Uterus (tissue), 4 donors: ENCODE results near the gene LGI2. TPM values are rescaled to one million over a fixed set of nuclear protein-coding genes. Genes with fewer than 3 reads are reported as not detected.
"Not testable (repeated sequence)": the region's sequence is repeated elsewhere in the genome, so short reads cannot be mapped to it uniquely, and the experiment has no call there.

Source experiments
- DNase-seq, 2 donors: peaks; one replicate each; pipeline ENCODE4 v3.0.0-alpha.2; 2019 to 2020
- H3K27ac ChIP-seq, 2 donors: fragments of 200-600 bp; sonication (generic); 1 replicate in 1 of 2; 2 replicates in 1 of 2; pipeline ENCODE4 v1.5.1; 2016 to 2018
- H3K27me3 ChIP-seq, 2 donors: fragments of 200-600 bp; sonication (generic); one replicate each; pipeline ENCODE4 v1.5.1; 2018 to 2019; ENCODE audit warnings: control low read depth in 1 of 2
- H3K36me3 ChIP-seq, 2 donors: fragments of 200-600 bp; sonication (generic); one replicate each; pipeline ENCODE4 v1.5.1; 2019; ENCODE audit warnings: control low read depth in 1 of 2
- H3K4me1 ChIP-seq, 2 donors: fragments of 200-600 bp; sonication (generic); one replicate each; pipeline ENCODE4 v1.5.1; 2018 to 2019; ENCODE audit warnings: control low read depth in 1 of 2
- H3K4me3 ChIP-seq, 2 donors: fragments of 200-600 bp; sonication (generic); 1 replicate in 1 of 2; 2 replicates in 1 of 2; pipeline ENCODE4 v1.5.1; 2018 to 2019; ENCODE audit warnings: mild to moderate bottlenecking in 1 of 2
- H3K9me3 ChIP-seq, 2 donors: fragments of 200-600 bp; sonication (generic); one replicate each; pipeline ENCODE4 v1.5.1; 2019; ENCODE audit warnings: control low read depth in 1 of 2
- CTCF ChIP-seq, 4 experiments: fragments of 200-600 bp in 2 of 4; fragments of 450-650 bp in 2 of 4; sonication (generic) in 2 of 4; IDR thresholded peaks; one replicate each; pipeline ENCODE4 v1.5.1; 2016 to 2019; ENCODE audit warnings: antibody characterized with exemption in 4 of 4, mild to moderate bottlenecking in 2 of 4, moderate library complexity in 1 of 4
- POLR2A ChIP-seq, 2 donors: fragments of 450-650 bp; IDR thresholded peaks; one replicate each; pipeline ENCODE4 v1.6.1; 2016; ENCODE audit warnings: antibody characterized with exemption in 2 of 2, mild to moderate bottlenecking in 1 of 2, moderate library complexity in 1 of 2
- intact Hi-C: fragments of 100-400 bp; cut with DNase I; formaldehyde crosslinking; loops from one replicate; pipeline ENCODE4 v1.15.1; 2023; ENCODE audit warnings: low total_unique reads
- total RNA-seq, 4 donors: library from RNA; depleted of rRNA in 3 of 4; stranded (reverse); fragments of >200 nt in 3 of 4; gene quantifications; one replicate each; pipeline versions ENCODE4 v1.1.0 to v1.2.4, GENCODE V29; 2014 to 2023
- donor health status: DM: yes; HTN: yes; CAD: no.

Gene LGI2
- total RNA-seq, 4 donors from 2014 or later, result 2.3 to 23.7 (median 14.0) TPM

- peak in 1 of 2 donors; percentile 43 for DNase-seq
- Histone ChIP-seq H3K4me3 (peak overlapping the region in 1 of 2 donors; percentile 0), H3K36me3 (no peaks in the 10 kb centered on the region), H3K27ac (peak overlapping the region; percentile 74 to 76), H3K27me3 (no peaks in the 10 kb centered on the region), H3K4me1 (peaks cover 0 to 2% of the 10 kb centered on the region in 2 donors), H3K9me3 (no peaks in the 10 kb centered on the region)
- intact Hi-C loops, result no loop called here
- no peak for TF ChIP-seq CTCF (IDR thresholded peaks at IDR 0.05)
- no peak for TF ChIP-seq POLR2A (IDR thresholded peaks at IDR 0.05)
Observed at GRCh38 chr4:25060241-25060962, 29.7 kb upstream of the LGI2 start.

GRCh38 chr4:25059791-25060190 is 29.0 kb upstream of the LGI2 start:
- intact Hi-C loops, result no loop called here
- Histone ChIP-seq H3K4me3 (no peak overlapping the region), H3K27ac (peak overlapping the region; percentile 74 to 76), H3K9me3 (no peaks in the 10 kb centered on the region), H3K36me3 (no peaks in the 10 kb centered on the region), H3K27me3 (no peaks in the 10 kb centered on the region), H3K4me1 (no peaks in the 10 kb centered on the region)
- no peak for DNase-seq
- TF ChIP-seq CTCF (IDR thresholded peaks at IDR 0.05) (no peak), POLR2A (IDR thresholded peaks at IDR 0.05) (no peak)

- TF ChIP-seq CTCF (IDR thresholded peaks at IDR 0.05), result no peak
- no peak for TF ChIP-seq POLR2A (IDR thresholded peaks at IDR 0.05)
- Histone ChIP-seq H3K4me1 (no peaks in the 10 kb centered on the region), H3K36me3 (no peaks in the 10 kb centered on the region), H3K27ac (peak overlapping the region in 1 of 2 donors; percentile 76), H3K4me3 (no peak overlapping the region), H3K9me3 (no peaks in the 10 kb centered on the region), H3K27me3 (no peaks in the 10 kb centered on the region)
- intact Hi-C loops, result no loop called here
- DNase-seq, result no peak
Observed at GRCh38 chr4:25058796-25059195, 28.1 kb upstream of the LGI2 start.

GRCh38 chr4:25057299-25057698 is 26.6 kb upstream of the LGI2 start:
- Histone ChIP-seq H3K4me3 (no peak overlapping the region), H3K36me3 (no peaks in the 10 kb centered on the region), H3K4me1 (no peaks in the 10 kb centered on the region), H3K27ac (no peak overlapping the region), H3K9me3 (no peaks in the 10 kb centered on the region), H3K27me3 (no peaks in the 10 kb centered on the region)
- intact Hi-C loops, result no loop called here
- TF ChIP-seq CTCF (IDR thresholded peaks at IDR 0.05), result no peak
- no peak for TF ChIP-seq POLR2A (IDR thresholded peaks at IDR 0.05)
- DNase-seq, result no peak

- H3K4me3 ChIP-seq, intact Hi-C loops, DNase-seq: not testable (repeated sequence)
Observed at GRCh38 chr4:25052037-25052436, 21.3 kb upstream of the LGI2 start.

More at GRCh38 chr4:25052037-25052436, 21.3 kb upstream of the LGI2 start:
- not testable (repeated sequence) for H3K27me3 ChIP-seq, H3K4me1 ChIP-seq, H3K36me3 ChIP-seq, H3K27ac ChIP-seq, H3K9me3 ChIP-seq
